SU-DHL-6 (cell line): ENCODE measurements around the gene GAS1.

ENCODE experiments used
- H2AFZ ChIP-seq: fragments of 200-600 bp; sonication (generic); 2 replicates; pipeline ENCODE4 v1.6.1; 2014; ENCODE audit warnings: low read depth, mild to moderate bottlenecking, moderate library complexity, mixed read lengths, antibody characterized with exemption, low read length; ENCODE audit not compliant: severe bottlenecking
- H3F3A ChIP-seq: fragments of 200-600 bp; shearing (Covaris generic); 2 replicates; pipeline ENCODE4 v1.6.0; 2016; ENCODE audit warnings: antibody characterized with exemption, mild to moderate bottlenecking; ENCODE audit not compliant: insufficient read depth
- H3K27ac ChIP-seq: fragments of 200-600 bp; sonication (generic); 2 replicates; pipeline ENCODE4 v1.5.1; 2016; ENCODE audit warnings: low read depth, mild to moderate bottlenecking, low read length, moderate library complexity, mixed read lengths
- H3K27me3 ChIP-seq: fragments of 200-600 bp; sonication (generic), shearing (Covaris generic); 2 replicates; pipeline ENCODE4 v1.6.0; 2014; ENCODE audit warnings: mild to moderate bottlenecking, low read length
- H3K36me3 ChIP-seq: fragments of 200-600 bp; sonication (generic); 2 replicates; pipeline ENCODE4 v1.6.1; 2014; ENCODE audit warnings: mild to moderate bottlenecking, low read length, mixed read lengths
- H3K4me2 ChIP-seq: fragments of 300-600, 200-600 bp; shearing (Covaris generic), sonication (generic); 2 replicates; pipeline ENCODE4 v1.6.0; 2014; ENCODE audit warnings: low read length, low read depth, mild to moderate bottlenecking; ENCODE audit not compliant: poor library complexity, severe bottlenecking
- H3K4me3 ChIP-seq: fragments of 200-600 bp; sonication (generic); 2 replicates; pipeline ENCODE4 v1.5.1; 2014; ENCODE audit warnings: antibody characterized with exemption, low read length, mild to moderate bottlenecking, mixed read lengths; ENCODE audit not compliant: insufficient read depth, poor library complexity, severe bottlenecking
- H3K79me2 ChIP-seq: fragments of 200-600 bp; sonication (generic); 2 replicates; pipeline ENCODE4 v1.6.1; 2014; ENCODE audit warnings: mild to moderate bottlenecking, low read length, moderate library complexity; ENCODE audit not compliant: insufficient read depth
- H3K9ac ChIP-seq: fragments of 200-600 bp; sonication (generic); 2 replicates; pipeline ENCODE4 v1.7.0; 2014; ENCODE audit warnings: mild to moderate bottlenecking, low read length
- H3K9me2 ChIP-seq: fragments of 200-600 bp; sonication (generic); replicated peaks from 2 replicates; pipeline ENCODE4 v1.6.1; 2014; ENCODE audit warnings: low read length; ENCODE audit not compliant: insufficient read depth
- H3K9me3 ChIP-seq: fragments of 200-600 bp; sonication (generic); 2 replicates; pipeline ENCODE4 v1.6.1; 2014; ENCODE audit warnings: low read length, mixed read lengths; ENCODE audit not compliant: insufficient read depth
- H4K20me1 ChIP-seq: fragments of 200-600 bp; sonication (generic); 2 replicates; pipeline ENCODE4 v1.6.1; 2014; ENCODE audit warnings: low read depth, mild to moderate bottlenecking, antibody characterized with exemption, low read length, moderate library complexity, mixed read lengths
- CTCF ChIP-seq: fragments of 200-600 bp; sonication (generic); IDR thresholded peaks from one replicate; pipeline ENCODE4 v1.5.1; 2017; ENCODE audit warnings: antibody characterized with exemption, mild to moderate bottlenecking, low read length, moderate library complexity; ENCODE audit not compliant: insufficient read depth, poor library complexity, severe bottlenecking
- EZH2phosphoT487 ChIP-seq: fragments of 200-600 bp; sonication (generic), shearing (Covaris generic); conservative IDR thresholded peaks from 2 replicates; pipeline ENCODE4 v1.6.1; 2018; ENCODE audit warnings: mild to moderate bottlenecking, antibody characterized with exemption, low read length, moderate library complexity, mixed read lengths

The GAS1 gene

GRCh38 chr9:86966852-86967511 is 19.7 kb upstream of the GAS1 start:
- Histone ChIP-seq H2AFZ (no peak overlapping the region), H3K27me3 (no peaks in the 10 kb centered on the region), H3K79me2 (no peaks in the 10 kb centered on the region), H3K27ac (no peak overlapping the region), H3K4me3 (no peak overlapping the region), H3K36me3 (no peaks in the 10 kb centered on the region), H3K9ac (no peak overlapping the region), H3F3A (no peaks in the 10 kb centered on the region), H3K9me3 (no peaks in the 10 kb centered on the region), H3K4me2 (no peak overlapping the region), H3K9me2 (no peaks in the 10 kb centered on the region), H4K20me1 (no peaks in the 10 kb centered on the region)
- TF ChIP-seq CTCF (no peak), EZH2phosphoT487 (no peak)

GRCh38 chr9:86965636-86966395 is 18.5 kb upstream of the GAS1 start:
- Histone ChIP-seq H4K20me1 (no peaks in the 10 kb centered on the region), H2AFZ (no peak overlapping the region), H3K4me3 (no peak overlapping the region), H3K27ac (no peak overlapping the region), H3K36me3 (no peaks in the 10 kb centered on the region), H3F3A (no peaks in the 10 kb centered on the region), H3K9me2 (no peaks in the 10 kb centered on the region), H3K9me3 (no peaks in the 10 kb centered on the region), H3K79me2 (no peaks in the 10 kb centered on the region), H3K9ac (no peak overlapping the region), H3K4me2 (no peak overlapping the region), H3K27me3 (no peaks in the 10 kb centered on the region)
- no peak for TF ChIP-seq CTCF
- no peak for TF ChIP-seq EZH2phosphoT487

GRCh38 chr9:86962692-86963091 is 15.4 kb upstream of the GAS1 start:
- Histone ChIP-seq H3K4me3 (no peak overlapping the region), H3K4me2 (no peak overlapping the region), H3K9ac (no peak overlapping the region), H3K79me2 (no peaks in the 10 kb centered on the region), H3K9me2 (no peaks in the 10 kb centered on the region), H3K27me3 (no peaks in the 10 kb centered on the region), H3K27ac (no peak overlapping the region), H3F3A (no peaks in the 10 kb centered on the region), H4K20me1 (no peaks in the 10 kb centered on the region), H2AFZ (no peak overlapping the region), H3K36me3 (no peaks in the 10 kb centered on the region), H3K9me3 (no peaks in the 10 kb centered on the region)
- TF ChIP-seq EZH2phosphoT487, result no peak
- TF ChIP-seq CTCF, result no peak
